Stimulated activated CD4-positive, alpha-beta T cell treated with anti-CD3 and anti-CD28 coated beads, Interleukin-2, amount 100 ng/mL, for 48 hours (primary cell): ENCODE data around the gene ETHE1.
"Not testable (repeated sequence)": the region's sequence is repeated elsewhere in the genome, so short reads cannot be mapped to it uniquely, and the experiment has no call there.

Source experiments
- DNase-seq, 2 donors: peaks; one replicate each; pipeline ENCODE4 v3.0.0-alpha.2; 2020

Gene ETHE1

GRCh38 chr19:43551399-43552197, 24.6 kb upstream of the ETHE1 start:
- DNase-seq, result no peak

GRCh38 chr19:43548706-43549105, 21.7 kb upstream of the ETHE1 start:
- no peak for DNase-seq

GRCh38 chr19:43547926-43548325, 20.9 kb upstream of the ETHE1 start:
- not testable (repeated sequence) for DNase-seq

GRCh38 chr19:43546581-43546980, 19.6 kb upstream of the ETHE1 start:
- DNase-seq, result no peak

GRCh38 chr19:43545981-43546380, 19.0 kb upstream of the ETHE1 start:
- no peak for DNase-seq

GRCh38 chr19:43545276-43545675, 18.3 kb upstream of the ETHE1 start:
- no peak for DNase-seq

GRCh38 chr19:43544077-43544476, 17.1 kb upstream of the ETHE1 start:
- no peak for DNase-seq

- no peak for DNase-seq
Measured at GRCh38 chr19:43541920-43542650, 15.1 kb upstream of the ETHE1 start.

GRCh38 chr19:43540381-43540780, 13.4 kb upstream of the ETHE1 start:
- no peak for DNase-seq

GRCh38 chr19:43538922-43539321, 11.9 kb upstream of the ETHE1 start:
- no peak for DNase-seq

- DNase-seq, result no peak
Measured at GRCh38 chr19:43534816-43535761, 8.1 kb upstream of the ETHE1 start.

GRCh38 chr19:43534305-43534815, 7.4 kb upstream of the ETHE1 start:
- no peak for DNase-seq

GRCh38 chr19:43533546-43534304, 6.7 kb upstream of the ETHE1 start:
- DNase-seq, result peak; percentile 89 to 94

GRCh38 chr19:43532962-43533545, 6.1 kb upstream of the ETHE1 start, which contains the start of gene ZNF575:
Gene ZNF575 (plus strand): TSS chr19:43533188. CDS start chr19:43534423, 1,235 bp downstream.
- peak; percentile 73 to 76 for DNase-seq

- DNase-seq, result no peak
Measured at GRCh38 chr19:43532571-43532961, 5.6 kb upstream of the ETHE1 start.

- no peak for DNase-seq
Measured at GRCh38 chr19:43527860-43528622, 1.0 kb upstream of the ETHE1 start.

- DNase-seq, result peak; percentile 19 to 31
Measured at GRCh38 chr19:43525836-43526771, 897 bp downstream of the ETHE1 start.

- peak in 1 of 2 donors; percentile 23 for DNase-seq
Measured at GRCh38 chr19:43524922-43525835, 1.8 kb downstream of the ETHE1 start.
